Spleen (tissue), 11 donors: Measurements from ENCODE around the gene KDM1B. TPM values are rescaled to one million over a fixed set of nuclear protein-coding genes. Genes with fewer than 3 reads are reported as not detected.
A peak's percentile ranks its signal among the peaks of the same experiment; 100 is the strongest.
"Not testable (repeated sequence)": the region's sequence is repeated elsewhere in the genome, so short reads cannot be mapped to it uniquely, and the experiment has no call there.

Experiments
- DNase-seq: peaks from one replicate; pipeline ENCODE4 v3.0.0-alpha.2; 2020
- H3K27ac ChIP-seq, 8 donors: fragments of 200-600 bp; sonication (generic) in 7 of 8; 1 replicate in 4 of 8; 2 replicates in 4 of 8; pipeline versions ENCODE4 v1.5.0 to v1.8.0; 2016 to 2021; ENCODE audit warnings: inconsistent platforms in 4 of 8, mild to moderate bottlenecking in 4 of 8, moderate library complexity in 1 of 8
- H3K27me3 ChIP-seq, 7 donors: fragments of 200-600 bp; sonication (generic) in 6 of 7; replicated peaks in 1 of 7; 1 replicate in 4 of 7; 2 replicates in 3 of 7; pipeline versions ENCODE4 v1.5.0 to v1.8.0; 2016 to 2021; ENCODE audit warnings: inconsistent platforms in 3 of 7, mild to moderate bottlenecking in 1 of 7
- H3K36me3 ChIP-seq, 6 donors: fragments of 200-600 bp; sonication (generic) in 5 of 6; 1 replicate in 4 of 6; 2 replicates in 2 of 6; pipeline versions ENCODE4 v1.5.0 to v1.8.0; 2016 to 2021; ENCODE audit warnings: inconsistent platforms in 2 of 6
- H3K4me1 ChIP-seq, 6 donors: fragments of 200-600 bp; sonication (generic) in 5 of 6; 1 replicate in 3 of 6; 2 replicates in 3 of 6; pipeline versions ENCODE4 v1.5.0 to v1.8.0; 2016 to 2021; ENCODE audit warnings: inconsistent platforms in 3 of 6
- H3K4me3 ChIP-seq, 8 donors: fragments of 200-600 bp; sonication (generic) in 7 of 8; 1 replicate in 4 of 8; 2 replicates in 4 of 8; pipeline versions ENCODE4 v1.5.0 to v1.8.0; 2016 to 2021; ENCODE audit warnings: inconsistent platforms in 4 of 8, mild to moderate bottlenecking in 4 of 8, moderate library complexity in 2 of 8
- H3K9me3 ChIP-seq, 8 donors: fragments of 200-600 bp; sonication (generic) in 7 of 8; 1 replicate in 4 of 8; 2 replicates in 4 of 8; pipeline versions ENCODE4 v1.5.0 to v1.8.0; 2016 to 2021; ENCODE audit warnings: inconsistent platforms in 4 of 8
- POLR2A ChIP-seq, 3 donors: fragments of 450-650 bp; IDR thresholded peaks; one replicate each; pipeline ENCODE4 v1.5.1; 2017; ENCODE audit warnings: antibody characterized with exemption in 3 of 3, mild to moderate bottlenecking in 1 of 3
- POLR2AphosphoS5 ChIP-seq, 3 donors: sonication (generic); formaldehyde crosslinking; IDR thresholded peaks; one replicate each; pipeline ENCODE4 v1.5.1; 2017; ENCODE audit warnings: antibody characterized with exemption in 3 of 3
- WGBS, 5 donors: extraction: QIAGEN DNeasy Blood & Tissue Kit in 3 of 5; methylation state at CpG; one replicate each; pipeline versions ENCODE4 v1.1.5 to v1.1.7; 2013 to 2018; 5-methylcytosine and 5-hydroxymethylcytosine counted together
- intact Hi-C: fragments of 100-400 bp; cut with DNase I; formaldehyde crosslinking; loops from one replicate; pipeline ENCODE4 v1.15.0; 2023; ENCODE audit warnings: low total_unique reads
- polyA plus RNA-seq, 3 donors: library from polyadenylated mRNA; stranded (reverse); fragments of 200-250 nt; gene quantifications; one replicate each; pipeline ENCODE4 v1.2.1, GENCODE V29; 2013
- total RNA-seq, 7 donors: library from RNA; depleted of rRNA in 3 of 7; stranded (reverse); fragments of >200 nt in 3 of 7; fragmentation: NEBNext Ultra II Directional in 4 of 7; extraction: Animal tissue kit (Norgen Biotek cat#: 25700) in 4 of 7; gene quantifications; one replicate each; pipeline versions ENCODE4 v1.1.0 to v1.2.1, GENCODE V29; 2016 to 2021
- TF ChIP-seq, protein P1 (sequence below), 11 experiments: fragments of 200-600 bp in 7 of 11; fragments of 450-650 bp in 4 of 11; sonication (generic) in 4 of 11; IDR thresholded peaks in 8 of 11; conservative IDR thresholded peaks in 3 of 11; 1 replicate in 7 of 11; 2 replicates in 4 of 11; pipeline versions ENCODE4 v1.4.0 to v1.8.0; 2016 to 2021; ENCODE audit warnings: antibody characterized with exemption in 11 of 11, inconsistent platforms in 4 of 11, mild to moderate bottlenecking in 1 of 11
- donor health status: healthy with polysubstance abuse.
- donor health status: DM: no; HTN: no; CAD: no; lungs with moderate emphysema.
- donor health status: DM: no; HTN: no; CAD: no.
- donor health status: Bipolar disorder and iron deficiency.
- donor health status: healthy.
- donor health status: DM: no; HTN: no; CAD: no.
- donor health status: DM: yes; HTN: yes; CAD: no.

The KDM1B gene
- total and polyA plus RNA-seq, 10 donors: 3.6 to 27.0 (median 19.7) TPM

DNA sequence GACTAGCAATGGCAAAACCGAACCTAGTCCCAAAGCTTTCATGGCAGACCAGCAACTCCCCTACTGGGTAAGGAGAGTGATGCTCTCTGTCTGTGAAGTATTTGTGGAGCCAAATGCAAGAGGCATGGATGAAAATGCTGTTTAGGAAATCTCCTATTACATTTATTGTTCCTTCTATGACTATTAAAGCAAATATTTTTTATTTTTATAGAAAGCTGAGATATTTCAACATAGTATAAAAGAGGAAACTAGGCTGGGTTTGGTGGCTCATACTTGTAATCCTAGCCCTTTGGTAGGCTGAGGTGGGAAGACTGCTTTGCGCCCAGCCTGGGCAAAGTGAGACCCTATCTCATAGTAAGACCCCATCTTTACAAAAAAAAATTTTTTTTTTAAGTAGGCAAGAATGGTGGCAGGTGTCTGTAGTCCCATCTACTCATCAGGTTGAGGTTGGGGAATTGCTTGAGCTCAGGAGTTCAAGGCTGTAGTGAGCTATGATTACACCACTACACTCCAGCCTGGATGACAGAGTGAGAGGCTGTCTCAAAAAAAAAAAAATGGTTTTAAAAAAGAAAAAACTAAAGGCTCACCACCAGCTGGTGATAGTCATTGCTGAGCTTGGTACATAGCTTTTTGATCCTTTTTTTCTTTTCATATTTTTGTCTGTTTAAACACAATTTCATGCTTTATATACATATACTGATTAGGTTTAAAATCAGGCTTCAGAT lies 11.3 kb downstream of the KDM1B start:
- TF ChIP-seq, protein P1, sequence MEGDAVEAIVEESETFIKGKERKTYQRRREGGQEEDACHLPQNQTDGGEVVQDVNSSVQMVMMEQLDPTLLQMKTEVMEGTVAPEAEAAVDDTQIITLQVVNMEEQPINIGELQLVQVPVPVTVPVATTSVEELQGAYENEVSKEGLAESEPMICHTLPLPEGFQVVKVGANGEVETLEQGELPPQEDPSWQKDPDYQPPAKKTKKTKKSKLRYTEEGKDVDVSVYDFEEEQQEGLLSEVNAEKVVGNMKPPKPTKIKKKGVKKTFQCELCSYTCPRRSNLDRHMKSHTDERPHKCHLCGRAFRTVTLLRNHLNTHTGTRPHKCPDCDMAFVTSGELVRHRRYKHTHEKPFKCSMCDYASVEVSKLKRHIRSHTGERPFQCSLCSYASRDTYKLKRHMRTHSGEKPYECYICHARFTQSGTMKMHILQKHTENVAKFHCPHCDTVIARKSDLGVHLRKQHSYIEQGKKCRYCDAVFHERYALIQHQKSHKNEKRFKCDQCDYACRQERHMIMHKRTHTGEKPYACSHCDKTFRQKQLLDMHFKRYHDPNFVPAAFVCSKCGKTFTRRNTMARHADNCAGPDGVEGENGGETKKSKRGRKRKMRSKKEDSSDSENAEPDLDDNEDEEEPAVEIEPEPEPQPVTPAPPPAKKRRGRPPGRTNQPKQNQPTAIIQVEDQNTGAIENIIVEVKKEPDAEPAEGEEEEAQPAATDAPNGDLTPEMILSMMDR (IDR thresholded peaks at IDR 0.05 in 8 of 11, conservative IDR thresholded peaks at IDR 0.05 in 3 of 11): no peak
- TF ChIP-seq POLR2A (IDR thresholded peaks at IDR 0.05): no peak
- no peak for TF ChIP-seq POLR2AphosphoS5 (IDR thresholded peaks at IDR 0.05)
- H3K27me3 ChIP-seq: no peaks in the 10 kb centered on the region
- DNase-seq: no peak
- H3K36me3 ChIP-seq: peaks cover 0 to 100% (median 69%) of the 10 kb centered on the region in 6 donors
- peaks cover 0 to 11% (median 6%) of the 10 kb centered on the region in 8 donors for H3K9me3 ChIP-seq
- peak overlapping the region in 2 of 8 donors; percentile 36 to 57 for H3K27ac ChIP-seq
- H3K4me3 ChIP-seq: no peak overlapping the region
- intact Hi-C loops: no loop called here
- 84 to 95% (median 86%) methylated on average over 2 of the region's 2 CpGs for WGBS, 5 donors
- peaks cover 0 to 7% (median 0%) of the 10 kb centered on the region in 6 donors for H3K4me1 ChIP-seq

DNA sequence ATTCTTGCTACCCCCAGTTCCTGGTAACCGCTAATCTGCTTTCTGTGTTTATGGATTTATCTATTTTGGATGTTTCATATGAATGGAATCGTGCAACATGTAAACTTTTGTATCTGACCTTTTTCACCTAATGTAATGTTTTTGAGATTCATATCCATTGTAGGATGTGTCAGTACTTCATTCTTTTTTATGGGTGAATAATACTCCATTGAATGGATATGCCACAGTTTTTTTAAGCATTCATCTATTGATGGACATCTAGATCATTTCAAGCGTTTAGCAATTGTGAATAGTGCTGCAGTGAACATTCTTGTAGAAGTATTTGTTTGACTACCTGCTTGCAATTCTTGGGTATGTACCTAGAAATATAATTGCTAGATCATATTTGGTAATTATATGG lies 13.0 kb downstream of the KDM1B start:
- H3K27me3 ChIP-seq: no peaks in the 10 kb centered on the region
- H3K36me3 ChIP-seq: peaks cover 0 to 100% (median 59%) of the 10 kb centered on the region in 6 donors
- intact Hi-C loops: no loop called here

DNA sequence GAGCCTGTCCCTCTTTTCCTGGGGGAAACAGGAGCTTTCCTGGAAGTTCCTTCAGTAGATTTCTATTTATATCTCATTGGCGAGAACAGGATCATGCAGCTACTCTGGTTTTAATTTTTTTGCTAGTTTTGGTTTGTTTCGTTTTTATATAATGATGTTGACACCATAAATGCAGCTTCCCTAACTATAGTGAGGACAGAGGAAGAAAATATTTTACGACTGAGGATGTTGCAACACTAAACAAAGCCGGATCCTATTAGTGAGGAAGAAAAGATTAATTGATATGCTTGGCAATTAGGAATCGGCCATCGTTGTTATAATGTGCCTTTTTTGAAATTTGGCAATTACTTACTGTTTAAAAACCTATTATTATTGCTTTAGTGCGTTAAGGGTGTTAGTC lies 16.6 kb downstream of the KDM1B start:
- Histone ChIP-seq H3K4me3 (no peak overlapping the region), H3K9me3 (peaks cover 0 to 11% (median 6%) of the 10 kb centered on the region in 8 donors), H3K4me1 (peaks cover 0 to 9% (median 0%) of the 10 kb centered on the region in 6 donors), H3K27me3 (no peaks in the 10 kb centered on the region), H3K27ac (peak overlapping the region in 5 of 8 donors; percentile 56 to 74 (median 73)), H3K36me3 (peaks cover 0 to 95% (median 44%) of the 10 kb centered on the region in 6 donors)
- DNase-seq: no peak
- 59 to 85% (median 76%) methylated on average over 7 of the region's 7 CpGs for WGBS, 5 donors
- TF ChIP-seq POLR2A (IDR thresholded peaks at IDR 0.05): no peak
- TF ChIP-seq, protein P1 (IDR thresholded peaks at IDR 0.05 in 8 of 11, conservative IDR thresholded peaks at IDR 0.05 in 3 of 11): no peak
- TF ChIP-seq POLR2AphosphoS5 (IDR thresholded peaks at IDR 0.05): no peak
- intact Hi-C loops: no loop called here

More for the DNA sequence above, 13.0 kb downstream of the KDM1B start:
- TF ChIP-seq, protein P1 (IDR thresholded peaks at IDR 0.05 in 8 of 11, conservative IDR thresholded peaks at IDR 0.05 in 3 of 11): no peak
- TF ChIP-seq POLR2A (IDR thresholded peaks at IDR 0.05) (no peak), POLR2AphosphoS5 (IDR thresholded peaks at IDR 0.05) (no peak)
- DNase-seq: no peak
- Histone ChIP-seq H3K27ac (no peak overlapping the region), H3K4me1 (peaks cover 0 to 13% (median 0%) of the 10 kb centered on the region in 6 donors), H3K9me3 (peaks cover 0 to 11% (median 6%) of the 10 kb centered on the region in 8 donors), H3K4me3 (no peak overlapping the region)
- 97 to 100% (median 98%) methylated on average over 3 of the region's 3 CpGs for WGBS, 5 donors

DNA sequence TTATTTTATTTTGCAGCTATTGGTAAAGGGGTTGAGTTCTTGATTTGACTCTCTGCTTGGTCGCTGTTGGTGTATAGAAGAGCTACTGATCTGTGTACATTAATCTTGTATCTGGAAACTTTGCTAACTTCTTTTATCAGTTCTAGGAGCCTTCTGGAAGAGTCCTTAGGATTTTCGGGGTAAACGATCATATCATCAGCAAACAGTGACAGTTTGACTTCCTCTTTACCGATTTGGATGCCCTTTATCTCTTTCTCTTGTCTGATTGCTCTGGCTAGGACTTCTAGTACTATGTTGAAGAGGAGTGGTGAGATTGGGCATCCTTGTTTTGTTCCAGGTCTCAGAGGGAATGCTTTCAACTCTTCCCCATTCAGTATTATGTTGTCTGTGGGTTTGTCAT lies 21.0 kb downstream of the KDM1B start:
- H3K27ac ChIP-seq, H3K4me3 ChIP-seq, H3K27me3 ChIP-seq, intact Hi-C loops, DNase-seq, H3K9me3 ChIP-seq: not testable (repeated sequence)
- 60 to 71% (median 64%) methylated on average over 4 of the region's 4 CpGs for WGBS, 5 donors
- peaks cover 0 to 69% (median 14%) of the 10 kb centered on the region in 6 donors for H3K36me3 ChIP-seq
- peaks cover 0 to 48% (median 2%) of the 10 kb centered on the region in 6 donors for H3K4me1 ChIP-seq
